NCI-H446 (cell line): Measurements from ENCODE around the gene CAMTA1.
"Not testable (repeated sequence)": the region's sequence is repeated elsewhere in the genome, so short reads cannot be mapped to it uniquely, and the experiment has no call there.

Experiments used
- DNase-seq, 2 experiments: peaks; one replicate each; lab custom pipeline; 2025; lab: John Stamatoyannopoulos, UW

The CAMTA1 gene

DNA sequence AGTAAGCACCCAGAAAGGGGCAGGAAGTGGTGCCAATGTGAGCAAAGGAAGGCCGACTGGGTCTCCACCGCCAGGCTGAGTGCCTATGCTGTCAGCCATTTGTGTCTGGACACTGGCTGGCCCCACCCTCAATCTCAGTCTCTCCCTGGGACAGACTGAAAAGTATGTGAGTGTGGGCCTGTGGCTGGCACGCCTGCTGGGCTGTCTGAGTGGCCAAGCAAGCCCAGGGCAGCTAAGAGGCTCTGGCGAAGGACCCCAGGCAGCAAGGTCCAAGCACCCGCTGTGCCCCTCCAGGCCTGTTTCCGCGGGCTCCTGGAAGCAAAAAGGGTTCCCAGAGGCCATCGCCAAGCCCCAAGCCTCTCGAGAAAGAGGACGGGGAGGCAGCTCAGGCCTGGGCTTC is 892.6 kb downstream of the CAMTA1 start:
- no peak for DNase-seq

DNA sequence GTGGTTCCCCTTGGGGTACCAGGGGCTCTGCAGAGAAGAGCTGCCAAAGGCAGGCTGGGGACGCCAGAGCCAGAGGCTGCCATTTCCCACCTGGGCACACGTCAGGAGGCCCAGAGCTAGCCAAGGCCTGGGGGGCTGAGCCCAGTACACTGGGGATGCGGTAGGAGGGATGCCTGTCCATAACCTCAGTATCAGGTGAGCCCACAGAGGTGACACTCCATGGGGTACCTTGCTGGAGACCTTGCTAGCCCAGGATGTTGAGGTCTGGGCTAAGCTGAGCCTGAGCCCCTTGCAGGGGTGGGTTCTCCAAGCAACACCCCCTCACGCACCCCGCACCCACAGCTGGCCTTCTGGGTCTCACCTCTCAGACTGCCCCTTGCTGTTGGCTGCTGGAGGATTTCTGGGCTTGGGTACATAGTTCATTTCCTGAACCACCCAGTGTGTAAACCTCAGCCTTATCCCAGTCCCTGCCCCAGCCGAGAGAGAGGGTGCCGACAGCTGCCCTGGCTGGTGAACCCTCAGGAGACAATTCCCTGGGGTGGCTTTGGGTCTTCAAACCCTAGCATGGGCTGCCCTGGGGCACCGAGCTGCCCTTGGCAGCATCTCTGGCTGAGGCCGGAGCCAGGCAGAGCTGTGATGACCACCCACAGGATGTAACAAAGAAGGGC is 893.4 kb downstream of the CAMTA1 start:
- DNase-seq: no peak

DNA sequence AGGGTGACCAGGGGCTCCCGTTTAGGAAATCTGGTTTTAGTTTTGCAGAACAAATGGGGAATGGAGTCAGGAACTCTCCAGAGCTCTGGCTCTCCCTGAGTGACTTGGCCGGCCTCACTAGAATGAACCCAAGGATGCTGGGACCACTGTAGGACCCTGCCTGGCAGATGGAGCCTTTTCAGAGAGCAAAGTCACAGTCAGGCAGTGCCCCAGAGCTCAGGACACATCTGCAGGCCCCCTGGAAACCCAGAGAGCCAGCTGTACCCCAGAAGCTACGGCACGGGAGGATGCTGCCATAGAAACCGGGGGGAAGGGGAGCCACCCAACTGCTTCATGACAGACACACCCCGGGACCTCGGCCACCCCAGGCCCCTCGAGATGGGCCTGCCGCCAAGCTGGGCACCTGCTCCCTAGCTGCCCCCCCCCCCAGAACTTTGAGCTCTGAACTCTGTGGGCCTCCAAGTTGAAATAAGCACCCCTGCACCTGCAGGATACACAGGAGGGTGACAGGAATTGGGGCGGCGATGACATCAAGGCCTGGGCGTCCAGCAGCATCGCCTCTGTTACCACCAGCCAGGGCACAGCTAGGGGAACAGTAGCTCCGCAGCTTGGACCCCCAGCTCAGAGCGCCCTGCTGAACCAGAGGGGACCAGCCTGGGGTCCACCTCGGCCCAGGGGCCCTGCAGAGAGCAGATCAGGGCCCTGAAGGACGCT is 894.1 kb downstream of the CAMTA1 start:
- DNase-seq: no peak

DNA sequence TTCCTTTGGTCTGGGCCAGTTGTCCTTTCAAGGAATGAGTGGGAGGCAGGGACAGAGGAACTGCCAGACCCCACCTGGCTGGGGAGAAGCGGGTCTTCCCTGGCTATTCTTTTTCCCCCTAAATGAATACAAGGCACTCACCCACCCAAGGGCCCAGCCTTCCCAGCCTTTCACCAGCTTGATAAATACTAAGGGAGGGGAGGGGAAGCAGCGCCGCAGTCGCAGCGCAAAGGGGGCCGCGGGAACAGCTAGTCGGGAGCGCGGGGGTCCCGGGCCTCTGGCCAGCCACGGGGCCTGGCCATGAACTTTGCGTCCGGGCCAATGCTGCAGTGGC is 894.6 kb downstream of the CAMTA1 start:
- no peak for DNase-seq

DNA sequence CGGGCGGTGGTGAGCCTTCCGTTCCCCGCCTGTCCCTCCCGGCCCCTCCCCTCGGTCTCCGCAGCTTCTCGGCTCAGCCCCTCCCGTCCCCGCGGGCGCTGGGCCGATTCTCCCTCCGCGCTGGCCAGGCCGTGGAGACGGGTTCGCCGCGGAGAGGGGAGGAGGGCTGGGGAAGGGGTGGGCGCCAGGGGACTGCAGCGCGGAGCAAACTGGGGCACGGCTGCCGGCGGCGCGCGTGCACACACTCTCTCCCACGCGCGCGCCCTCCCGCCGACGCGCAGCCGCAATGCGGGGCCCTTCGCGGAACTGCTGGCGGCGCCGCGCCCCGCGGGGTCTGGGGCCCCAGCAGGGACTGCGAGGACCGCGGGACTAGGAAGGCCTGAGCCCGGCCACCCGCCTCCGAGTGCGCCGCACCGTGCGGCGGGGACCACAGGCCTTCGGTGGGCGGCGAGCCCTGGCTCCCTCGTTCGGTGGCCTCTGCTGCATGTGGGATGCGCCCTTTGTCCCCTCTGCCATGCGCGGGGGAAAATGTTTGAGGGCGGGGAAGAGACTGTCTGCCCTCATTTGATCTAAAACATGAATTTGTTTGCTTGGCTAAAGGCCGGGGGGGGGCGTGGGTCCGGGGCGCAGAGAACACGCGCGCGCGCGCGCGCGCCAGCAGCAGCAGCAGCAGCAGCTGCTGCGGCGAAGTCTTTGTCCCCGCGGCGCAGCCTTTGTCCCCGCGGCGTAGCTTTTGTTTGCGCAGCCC is 895.1 kb downstream of the CAMTA1 start:
- peak in 1 of 2 experiments; percentile 79 for DNase-seq

DNA sequence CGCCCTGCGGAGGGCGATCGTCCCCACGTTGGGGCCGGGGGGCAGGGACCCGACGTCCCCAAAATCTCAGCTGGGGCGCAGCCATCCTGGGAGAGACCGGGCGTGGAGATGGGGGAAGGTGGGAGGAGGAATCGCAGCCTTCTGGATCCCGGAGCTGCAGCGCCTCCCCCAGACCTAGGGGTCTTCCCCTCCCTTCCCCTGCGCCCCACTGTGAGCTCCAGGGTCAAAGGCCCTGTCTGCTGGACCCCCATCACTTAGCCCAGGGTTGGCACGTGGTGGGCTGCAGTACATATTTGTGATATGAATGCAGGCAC is 895.7 kb downstream of the CAMTA1 start:
- no peak for DNase-seq

DNA sequence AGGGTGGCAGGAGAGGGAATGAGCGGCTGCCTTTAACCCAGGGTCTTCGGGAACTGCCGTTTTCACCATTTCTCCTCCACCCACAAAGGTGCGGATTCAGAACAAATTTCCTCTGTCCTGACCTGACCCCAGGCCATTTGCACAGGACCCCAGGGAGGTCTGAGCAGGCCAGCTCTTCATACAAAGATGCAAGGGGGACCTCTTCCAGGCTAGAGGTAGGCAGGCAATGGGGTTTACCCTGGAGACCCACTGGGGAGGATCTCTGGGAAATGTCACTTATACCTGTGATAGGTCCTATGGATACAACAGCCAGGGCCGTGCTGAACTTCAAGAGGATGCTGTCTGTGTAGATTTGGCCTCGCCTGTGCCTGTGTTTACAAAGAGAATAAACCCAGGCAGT is 896.1 kb downstream of the CAMTA1 start:
- DNase-seq: no peak

DNA sequence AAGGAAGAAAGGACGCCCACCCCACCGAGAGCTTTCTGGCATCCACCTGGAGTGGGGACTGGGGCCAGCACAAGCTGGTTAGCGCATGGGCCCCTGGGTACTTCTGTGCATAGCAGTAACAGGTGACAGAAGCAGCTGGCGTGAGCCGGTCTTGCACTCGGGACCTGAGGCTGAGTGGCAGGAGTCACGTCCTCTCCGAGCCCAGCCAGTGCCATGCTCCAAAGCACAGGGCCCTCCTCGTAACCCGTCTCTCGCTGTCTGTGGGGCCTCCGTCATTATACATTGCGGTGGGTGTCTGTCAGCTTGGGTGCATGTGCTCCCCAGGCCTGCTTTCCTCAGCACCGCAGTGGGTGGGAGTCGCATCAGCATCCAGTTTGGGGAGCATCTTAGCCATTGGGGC is 898.3 kb downstream of the CAMTA1 start:
- no peak for DNase-seq

DNA sequence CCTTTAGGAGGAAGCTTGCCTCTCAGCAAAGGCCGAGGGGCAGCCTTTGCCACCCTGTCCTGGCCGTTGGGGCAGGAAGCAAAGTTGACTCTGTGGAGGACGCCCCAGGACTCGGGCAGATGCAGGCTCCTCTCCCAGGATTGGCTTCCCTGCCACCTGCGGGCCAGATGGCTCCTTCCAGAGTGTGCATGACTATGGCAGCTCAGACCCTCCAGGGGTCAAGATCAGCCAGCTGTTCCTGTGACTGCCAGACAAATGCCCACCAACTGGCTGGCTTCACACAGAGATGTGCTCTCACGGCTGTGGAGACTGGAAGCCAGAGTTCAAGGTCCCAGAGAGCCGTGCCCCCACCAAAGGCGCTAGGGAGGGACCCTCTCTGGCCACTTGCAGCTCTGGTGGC is 898.9 kb downstream of the CAMTA1 start:
- peak in 1 of 2 experiments; percentile 23 for DNase-seq

DNA sequence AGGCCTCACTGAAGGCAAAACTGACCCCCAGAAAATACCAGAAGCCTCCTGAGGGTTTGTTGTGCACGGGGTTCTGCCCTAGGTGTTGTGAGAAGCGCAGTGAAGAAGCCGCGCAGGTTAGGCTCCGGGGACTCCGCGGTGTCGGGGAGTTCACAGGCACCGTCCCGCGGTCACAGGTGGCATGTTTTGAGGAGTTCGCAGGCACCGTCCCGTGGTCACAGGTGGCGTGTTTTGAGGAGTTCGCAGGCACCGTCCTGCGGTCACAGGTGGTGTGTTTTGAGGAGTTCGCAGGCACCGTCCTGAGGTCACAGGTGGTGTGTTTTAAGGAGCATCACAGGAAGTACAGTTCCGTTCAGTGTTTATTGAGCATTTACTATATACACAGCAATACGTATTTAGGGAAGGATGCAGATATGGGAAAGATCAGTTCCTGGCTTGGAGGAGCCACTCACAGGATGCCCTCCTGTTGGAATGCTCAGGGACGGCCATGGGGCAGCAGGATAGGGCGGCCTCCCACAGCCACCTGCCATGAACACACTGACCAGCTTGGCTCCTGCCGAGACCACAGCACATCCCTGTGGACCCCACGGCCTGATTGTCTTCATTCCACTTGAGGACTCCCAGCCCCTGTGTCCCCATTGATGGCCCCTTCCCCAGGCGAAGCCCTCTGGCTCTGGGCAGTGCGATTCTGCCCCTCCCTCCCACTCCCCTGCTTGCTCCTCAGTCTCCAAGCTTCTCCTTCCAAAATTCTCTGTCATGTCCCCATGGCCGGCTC is 899.8 kb downstream of the CAMTA1 start:
- DNase-seq: no peak

DNA sequence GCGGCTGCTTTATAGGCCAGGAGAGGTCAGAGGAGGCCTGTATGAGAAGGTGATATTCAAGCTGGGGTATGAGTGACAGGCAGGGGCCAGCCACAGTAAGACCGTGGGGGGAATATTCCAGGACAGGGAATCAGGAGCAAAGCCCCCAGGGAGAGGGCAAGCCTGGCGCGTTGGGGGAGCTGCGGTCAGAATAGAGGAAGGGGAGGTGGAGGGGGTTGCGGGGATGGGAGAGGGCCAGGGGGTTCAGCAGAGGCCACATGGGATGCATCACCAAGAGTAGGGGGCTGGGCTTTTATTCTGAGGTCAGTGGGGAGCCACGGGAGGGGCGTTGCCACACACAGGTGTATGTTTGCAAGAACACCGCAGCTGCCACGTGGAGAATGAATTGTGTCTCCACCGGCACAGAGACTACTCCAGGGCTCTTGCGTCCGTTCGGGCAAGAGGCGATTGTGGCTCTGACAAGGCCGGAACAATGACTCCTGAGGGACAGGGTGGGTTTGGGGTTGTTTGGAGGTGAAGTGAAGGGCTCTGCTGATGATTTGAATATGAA is 901.1 kb downstream of the CAMTA1 start:
- no peak for DNase-seq

DNA sequence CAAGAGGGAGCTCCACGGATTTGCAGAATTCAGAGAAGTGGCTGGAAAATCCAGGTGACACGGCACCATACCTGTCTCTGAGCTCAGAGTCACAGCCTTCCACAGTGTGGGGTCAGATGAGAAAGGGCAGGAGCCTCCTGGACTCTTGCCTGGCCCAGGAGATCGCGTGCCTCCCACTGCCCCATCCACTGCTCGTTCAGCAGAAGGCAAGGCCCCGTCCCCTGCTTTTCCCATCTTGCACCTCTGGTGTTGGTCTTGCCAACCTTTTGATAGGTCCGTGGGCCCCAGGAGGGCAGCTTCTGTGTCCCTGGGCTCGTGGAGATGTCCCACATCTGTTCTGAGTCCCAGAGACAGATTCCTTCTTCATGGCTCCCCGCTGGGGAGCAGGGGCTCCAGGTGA is 902.2 kb downstream of the CAMTA1 start:
- no peak for DNase-seq

DNA sequence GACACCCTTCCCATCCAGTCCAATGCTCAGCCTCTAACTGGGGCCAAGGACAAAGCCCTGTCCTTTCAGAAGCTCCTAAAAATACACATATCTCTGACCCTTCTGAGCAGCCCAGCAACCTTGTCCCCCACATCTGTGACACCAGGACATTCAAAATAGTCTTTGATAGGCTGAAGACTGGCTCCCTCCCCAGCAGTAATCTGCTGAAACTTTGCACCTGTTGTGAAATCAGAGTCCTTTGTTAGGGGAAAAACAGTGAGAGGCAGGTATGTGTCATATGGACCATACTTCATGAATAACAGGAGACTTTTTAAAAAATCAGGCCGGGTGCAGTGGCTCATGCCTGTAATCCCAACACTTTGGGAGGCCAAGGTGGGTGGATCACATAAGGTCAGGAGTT is 903.4 kb downstream of the CAMTA1 start:
- no peak for DNase-seq

DNA sequence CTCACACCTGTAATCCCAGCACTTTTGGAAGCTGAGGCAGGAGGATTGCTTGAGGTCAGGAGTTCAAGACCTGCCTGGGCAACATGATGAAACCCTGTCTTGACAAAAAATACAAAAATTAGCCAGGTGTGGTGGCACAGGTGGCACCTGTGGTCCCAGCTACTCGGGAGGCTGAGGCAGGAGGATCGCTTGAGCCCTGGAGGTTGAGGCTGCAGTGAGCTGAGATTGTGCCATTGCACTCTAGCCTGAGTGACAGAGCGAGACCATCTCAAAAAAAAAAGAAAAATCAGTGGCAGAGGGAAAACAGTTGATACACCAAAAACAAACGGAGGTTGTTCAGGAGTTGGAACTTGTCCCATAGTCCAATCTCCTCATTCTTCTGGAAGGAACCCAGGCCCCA is 904.1 kb downstream of the CAMTA1 start:
- DNase-seq: not testable (repeated sequence)

DNA sequence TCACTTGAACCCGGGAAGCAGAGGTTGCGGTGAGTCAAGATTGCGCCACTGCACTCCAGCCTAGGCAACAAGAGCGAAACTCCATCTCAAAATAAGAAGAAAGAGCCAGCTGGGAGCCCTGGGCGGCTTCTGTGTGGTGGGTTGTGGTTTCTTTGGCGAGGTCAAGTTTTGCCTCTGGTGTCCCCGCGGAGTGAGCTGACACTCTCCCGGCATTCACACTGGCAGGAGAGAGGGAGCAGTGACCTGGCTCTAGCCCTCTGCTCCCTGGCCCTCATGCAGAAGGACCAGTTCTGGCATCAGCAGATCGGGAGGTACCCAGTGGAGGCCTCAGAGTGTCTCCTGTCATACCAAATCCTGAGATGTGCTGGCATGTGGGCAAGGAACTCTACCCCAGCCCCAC is 904.8 kb downstream of the CAMTA1 start:
- DNase-seq: no peak

DNA sequence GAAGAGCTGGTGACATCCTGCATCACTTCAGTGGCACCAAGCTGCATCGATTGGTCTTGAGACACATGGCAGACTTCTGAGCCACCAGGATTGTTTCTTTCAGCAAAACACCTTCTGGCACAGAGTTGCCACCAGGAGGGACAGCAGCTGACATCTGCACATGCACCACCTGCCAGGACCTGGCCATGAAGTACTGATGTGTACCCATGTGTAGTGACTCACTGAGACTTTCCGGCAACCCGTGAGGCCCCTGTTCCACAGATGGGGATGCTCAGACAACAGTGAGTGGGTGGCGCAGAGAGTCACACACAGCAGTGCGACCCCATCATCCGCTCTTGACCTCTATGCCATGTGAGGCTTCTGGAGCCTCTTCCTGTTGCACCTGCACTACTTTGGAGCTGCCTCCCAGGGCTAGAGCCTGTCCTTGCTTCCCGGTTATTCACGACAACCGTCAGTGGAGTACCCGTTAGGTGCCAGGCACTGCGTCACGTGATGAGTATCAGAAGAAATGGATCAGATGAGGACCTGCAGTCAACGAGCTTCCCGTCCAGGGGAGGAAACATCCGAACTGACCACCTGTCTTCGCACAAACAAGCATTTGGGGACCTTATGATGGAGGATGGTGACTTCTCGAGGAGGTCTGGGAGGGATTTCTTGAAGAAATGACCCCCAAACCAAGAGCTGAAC is 905.4 kb downstream of the CAMTA1 start:
- DNase-seq: no peak

DNA sequence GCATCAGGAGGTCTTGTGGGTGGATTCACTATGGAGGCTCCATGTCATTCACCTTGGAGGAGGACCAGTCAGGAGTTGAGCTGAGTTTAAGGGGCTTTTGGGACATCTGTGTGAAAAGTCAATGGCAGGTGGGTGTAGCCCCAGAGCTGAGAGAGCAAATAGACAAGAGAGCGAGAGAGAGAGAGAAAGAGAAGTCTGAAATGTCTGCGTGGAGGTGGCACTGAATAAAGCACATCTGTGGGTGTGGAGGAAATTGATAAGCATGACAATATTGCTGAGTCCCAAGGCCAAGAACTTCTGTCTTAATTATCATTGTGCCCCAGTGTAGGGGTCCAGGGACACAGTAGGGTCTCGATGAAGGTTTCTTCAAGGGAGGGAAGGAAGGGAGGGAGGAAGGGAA is 906.3 kb downstream of the CAMTA1 start:
- no peak for DNase-seq

DNA sequence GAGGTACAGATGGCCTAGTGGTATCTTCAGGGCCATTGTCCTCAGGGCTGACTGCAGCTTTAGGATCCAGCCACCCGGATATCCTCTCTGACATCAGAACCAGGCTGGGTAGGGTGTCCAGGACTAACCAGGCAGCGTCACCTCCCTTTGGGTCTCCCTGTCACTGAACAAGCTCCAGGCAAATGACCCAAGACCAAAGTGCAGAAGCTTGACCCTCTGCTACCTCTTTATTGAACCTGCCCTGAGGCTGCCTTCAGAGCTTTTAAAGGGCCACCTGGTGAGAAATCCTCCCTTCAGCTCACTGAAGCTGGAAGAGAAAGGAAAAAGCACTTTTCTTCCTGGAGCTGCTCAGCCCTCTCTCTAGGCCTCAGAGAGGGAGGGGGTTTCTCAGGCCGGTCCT is 906.8 kb downstream of the CAMTA1 start:
- no peak for DNase-seq

DNA sequence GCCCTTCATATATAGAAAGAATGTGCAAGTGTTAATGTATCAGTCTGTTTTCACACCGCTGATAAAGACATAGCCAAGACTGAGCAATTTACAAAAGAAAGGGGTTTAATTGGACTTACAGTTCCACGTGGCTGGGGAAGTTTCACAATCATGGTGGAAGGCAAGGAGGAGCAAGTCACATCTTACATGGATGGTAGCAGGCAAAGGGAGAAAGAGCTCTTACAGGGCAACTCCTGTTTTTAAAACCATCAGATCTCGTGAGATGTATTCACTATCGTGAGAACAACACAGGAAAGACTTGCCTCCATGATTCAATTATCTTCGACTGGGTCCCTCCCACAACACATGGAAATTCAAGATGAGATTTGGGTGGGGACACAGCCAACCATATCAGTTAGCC is 907.8 kb downstream of the CAMTA1 start:
- DNase-seq: not testable (repeated sequence)

DNA sequence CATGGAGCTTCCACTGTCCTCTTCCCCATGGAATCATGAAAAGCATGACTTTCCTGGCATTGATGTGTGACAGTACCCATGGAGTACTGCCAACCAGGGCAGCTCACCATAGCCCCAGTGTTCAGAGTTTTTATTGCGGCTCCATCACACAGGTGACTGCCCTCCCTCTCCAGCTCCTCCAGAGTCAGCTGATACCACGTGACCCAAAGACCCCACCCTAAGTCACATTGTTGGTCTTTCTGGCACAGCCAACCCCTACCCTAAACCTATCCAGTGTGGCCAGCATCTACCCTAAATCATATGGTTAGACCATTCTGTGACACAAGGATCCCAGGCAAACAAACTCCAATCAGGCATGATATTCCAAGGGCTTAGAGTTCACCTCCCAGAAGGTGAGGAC is 908.4 kb downstream of the CAMTA1 start:
- no peak for DNase-seq

DNA sequence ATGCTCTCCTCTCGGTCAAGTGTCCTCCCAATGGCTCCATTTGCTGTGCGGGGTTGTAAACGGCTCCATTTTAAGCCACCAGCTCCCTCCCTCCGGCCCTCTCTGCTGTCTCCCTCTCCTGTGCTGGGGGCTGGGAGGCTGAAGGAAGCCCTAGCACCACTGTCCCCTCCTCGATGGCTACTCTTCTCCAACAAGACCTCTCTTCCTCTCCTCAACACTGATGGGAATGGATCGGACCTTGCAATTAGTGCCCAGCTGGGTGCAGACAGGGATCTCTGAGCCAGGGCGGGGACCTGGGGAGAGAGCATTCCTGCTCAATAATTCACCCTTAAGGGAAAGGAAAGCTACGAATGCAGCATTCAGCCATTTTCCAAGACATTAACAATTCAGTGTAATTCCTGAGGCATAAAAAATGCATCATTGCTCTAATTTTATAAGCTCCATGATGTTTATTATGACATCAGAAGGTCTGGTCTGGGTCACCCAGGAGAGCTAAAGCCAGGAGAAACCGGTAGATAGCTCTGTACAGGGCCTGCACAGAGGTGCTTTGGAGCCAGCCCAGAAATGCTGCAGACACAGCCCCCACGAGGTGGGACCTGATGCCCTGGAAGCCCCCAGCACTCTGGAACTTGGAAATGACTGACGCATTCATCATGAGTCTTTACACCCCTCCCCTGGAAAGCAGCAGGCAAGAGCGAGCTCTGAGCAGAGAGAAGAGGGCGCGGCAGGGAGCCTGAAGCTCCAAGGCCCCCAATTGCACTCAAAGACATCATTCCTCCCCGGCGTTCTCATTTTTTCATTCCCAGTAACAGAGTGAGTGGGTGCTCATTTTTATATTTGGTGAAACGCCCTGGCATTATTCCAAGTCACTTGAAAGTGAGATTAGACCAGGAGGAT is 909.6 kb downstream of the CAMTA1 start:
- DNase-seq: no peak
